T-helper 2 cell (primary cell): ENCODE measurements around the gene ST7.
"Not testable (repeated sequence)": the region's sequence is repeated elsewhere in the genome, so short reads cannot be mapped to it uniquely, and the experiment has no call there.

ENCODE experiments used
- DNase-seq, 5 experiments: peaks; one replicate each; pipeline versions ENCODE4 v3.0.0 to v3.0.0-alpha.2; 2012 to 2022

The ST7 gene

DNA sequence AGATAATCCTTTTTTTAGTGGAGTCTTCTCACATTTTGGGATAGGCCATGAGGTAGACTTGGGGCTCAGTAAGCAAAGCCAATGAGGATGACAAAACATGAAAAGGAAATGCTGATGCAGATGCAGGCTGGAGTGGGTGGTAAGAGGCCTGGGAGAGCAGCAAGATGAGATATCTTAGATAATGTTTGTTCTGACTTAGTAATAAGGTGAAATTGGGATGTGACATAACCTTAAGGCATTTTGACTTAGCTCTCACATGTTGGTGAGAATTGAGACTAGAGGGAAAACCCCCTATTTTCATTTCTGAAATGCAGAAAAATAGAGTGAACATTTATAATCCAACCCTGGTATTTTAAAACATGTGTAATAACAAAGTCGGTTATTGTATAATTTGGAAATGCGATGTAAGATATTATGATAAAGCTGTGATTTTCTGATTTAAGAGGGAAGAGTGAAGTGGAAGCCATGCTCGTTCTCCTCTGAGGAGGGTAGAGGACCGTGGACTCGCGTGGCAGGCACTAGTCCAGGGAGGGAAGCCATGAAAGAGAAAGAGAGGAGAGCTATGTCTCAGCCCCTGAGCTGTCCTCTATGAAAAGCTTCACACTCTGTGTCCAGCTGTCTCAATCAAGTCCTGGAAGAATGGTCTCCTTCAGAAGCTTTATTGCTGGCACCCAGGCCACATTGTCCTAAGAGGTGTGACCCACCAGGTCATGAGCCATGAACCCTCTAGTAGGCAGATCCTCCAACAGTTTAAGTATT, 57.3 kb downstream of the ST7 start:
- peak in 2 of 5 experiments; percentile 19 to 65 for DNase-seq

- peak in 1 of 5 experiments; percentile 48 for DNase-seq
Measured at GRCh38 chr7:117011419-117012260, 58.3 kb downstream of the ST7 start.

GRCh38 chr7:117012284-117012683, 59.0 kb downstream of the ST7 start:
- no peak for DNase-seq

DNA sequence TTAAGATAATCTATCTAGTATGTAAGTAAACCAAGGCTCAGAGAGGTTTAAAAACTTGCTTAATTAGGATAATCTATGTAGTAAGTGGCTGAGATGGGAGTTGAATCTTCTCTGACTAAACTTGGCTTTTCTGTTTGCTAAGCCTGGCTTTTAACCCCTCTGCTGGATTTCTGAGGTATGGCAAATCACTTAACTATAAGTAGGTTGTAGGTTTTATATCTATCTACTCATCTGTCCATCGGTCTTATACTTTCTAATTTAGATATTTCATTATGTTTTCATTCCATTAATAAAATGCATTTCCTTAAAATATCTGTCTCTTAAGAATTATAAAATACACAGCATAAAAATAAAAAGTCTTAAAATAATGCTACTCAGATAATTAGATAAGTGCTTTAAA, 59.4 kb downstream of the ST7 start:
- peak in 1 of 5 experiments; percentile 61 for DNase-seq

GRCh38 chr7:117014099-117014656, 60.9 kb downstream of the ST7 start:
- DNase-seq = no peak

GRCh38 chr7:117014673-117015133, 61.4 kb downstream of the ST7 start:
- DNase-seq = peak in 1 of 5 experiments; percentile 37

DNA sequence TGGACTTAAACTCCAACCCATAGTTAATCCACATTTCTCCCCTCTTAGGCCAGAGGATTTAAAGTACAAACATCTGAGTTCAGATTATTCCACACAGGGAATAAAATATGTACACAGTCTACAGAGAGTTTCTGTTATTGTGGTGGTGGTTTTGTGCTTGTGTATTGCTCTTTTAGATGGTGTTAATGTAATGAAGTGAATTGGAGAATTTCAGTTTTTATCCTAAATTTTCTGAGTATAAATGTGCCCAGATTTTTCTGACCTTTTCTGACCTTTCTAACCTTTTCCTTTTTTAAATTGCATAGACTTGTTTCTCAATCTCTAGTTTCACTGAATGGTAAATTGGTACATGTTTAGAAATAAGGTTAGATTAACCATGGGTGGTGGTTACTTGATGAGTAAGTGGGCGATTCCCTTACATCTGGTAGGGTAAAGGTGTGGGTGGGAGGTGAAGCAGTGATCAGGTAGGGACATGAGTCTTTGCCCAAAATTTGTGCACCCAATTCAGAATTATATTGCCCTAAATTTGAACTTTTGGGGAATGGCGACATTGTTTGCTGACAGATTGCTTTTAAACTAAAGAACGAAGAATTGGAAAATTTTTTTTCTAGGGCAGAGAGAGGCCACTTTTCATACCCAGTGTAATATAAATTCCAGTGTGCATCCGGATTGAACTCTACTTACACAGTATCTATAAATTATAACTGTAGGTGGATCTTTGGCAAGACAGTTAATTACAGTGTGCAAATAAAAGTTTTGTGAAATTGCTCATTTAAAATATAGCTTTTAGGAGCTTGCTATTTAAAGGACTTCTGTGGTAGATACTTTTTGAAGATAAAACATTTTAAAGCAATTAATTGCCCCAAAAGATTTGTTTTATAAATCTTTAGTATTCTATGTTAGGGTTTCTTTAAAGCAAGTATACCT, 62.2 kb downstream of the ST7 start:
- no peak for DNase-seq

GRCh38 chr7:117017017-117017451, 63.7 kb downstream of the ST7 start:
- DNase-seq = peak in 1 of 5 experiments; percentile 18

- DNase-seq = no peak
Measured at GRCh38 chr7:117017702-117018266, 64.5 kb downstream of the ST7 start.

- no peak for DNase-seq
Measured at GRCh38 chr7:117018713-117019112, 65.4 kb downstream of the ST7 start.

DNA sequence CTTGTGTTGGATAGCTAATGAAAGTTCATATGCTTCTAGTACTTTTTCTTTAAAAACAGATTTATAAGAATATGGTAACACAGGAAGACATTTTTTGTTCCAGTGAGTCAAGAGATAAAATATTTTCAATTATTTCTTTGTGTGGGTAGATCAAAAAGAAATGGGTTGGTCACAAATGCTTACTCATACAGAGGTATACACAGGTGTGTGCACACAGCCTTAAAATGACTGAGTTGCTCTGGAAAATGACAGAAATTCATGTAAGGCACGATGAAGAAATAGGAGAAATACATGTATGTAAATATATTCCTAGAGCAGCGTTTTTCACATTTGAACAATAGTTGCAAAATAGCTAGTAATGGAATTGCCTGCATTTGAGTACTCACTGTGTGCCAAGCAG, 66.0 kb downstream of the ST7 start:
- DNase-seq = no peak

DNA sequence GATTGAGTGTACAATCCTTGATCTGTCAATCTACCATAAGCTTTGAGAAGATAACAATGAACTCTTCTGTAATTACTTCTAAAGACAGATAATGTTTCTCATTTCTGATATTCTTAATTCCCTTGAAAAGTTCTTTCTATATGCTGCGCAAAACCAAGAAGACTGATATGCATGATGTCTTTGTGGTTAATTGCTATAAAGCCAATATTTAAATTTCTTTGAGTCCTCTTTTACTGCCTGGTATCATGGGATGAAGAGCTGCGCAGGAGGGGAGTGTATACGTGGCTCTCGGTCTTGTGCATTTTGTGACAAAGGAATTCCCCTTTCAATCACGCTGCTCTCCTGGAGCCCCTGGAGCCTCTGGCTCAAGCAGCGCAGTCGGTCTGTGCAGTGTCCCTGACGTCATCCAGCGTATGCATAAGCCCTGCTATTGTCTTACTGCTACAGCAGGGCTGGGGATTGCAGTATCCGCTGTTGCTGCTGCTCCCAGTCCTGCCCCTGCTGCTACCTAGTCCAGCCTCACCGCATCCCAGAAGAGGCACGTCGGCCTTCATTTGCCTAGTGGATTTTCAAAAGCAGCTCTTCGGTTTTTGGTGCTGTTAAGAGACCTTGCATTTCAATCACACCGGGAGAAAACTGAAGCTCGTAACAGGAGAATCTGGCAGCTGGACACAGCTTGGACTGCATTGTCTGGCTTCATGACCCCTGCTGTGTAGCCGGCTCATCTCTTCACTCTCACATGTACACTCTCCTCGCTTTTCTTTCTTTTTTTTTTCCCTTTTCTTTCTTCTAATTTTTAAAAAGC, 66.7 kb downstream of the ST7 start:
- no peak for DNase-seq

DNA sequence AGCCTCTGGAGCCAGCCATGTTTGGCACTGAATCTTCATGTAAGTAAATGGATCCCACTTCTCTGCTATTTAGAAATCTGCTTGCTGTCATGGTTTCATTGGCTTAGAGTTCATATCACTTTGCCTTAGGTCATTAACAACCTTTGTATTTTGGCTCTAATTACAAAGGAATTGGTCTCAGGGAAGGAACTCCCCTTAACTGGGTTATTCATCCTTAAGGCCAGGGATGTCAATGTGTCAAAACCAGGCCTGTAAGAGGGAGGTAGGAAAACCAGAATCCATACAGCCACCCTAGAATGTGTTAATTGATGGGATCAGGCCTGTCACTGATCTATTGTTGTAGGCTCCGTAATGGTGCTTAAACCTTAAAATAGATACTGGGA, 67.3 kb downstream of the ST7 start:
- DNase-seq = no peak

GRCh38 chr7:117021366-117021765, 68.1 kb downstream of the ST7 start:
- no peak for DNase-seq

DNA sequence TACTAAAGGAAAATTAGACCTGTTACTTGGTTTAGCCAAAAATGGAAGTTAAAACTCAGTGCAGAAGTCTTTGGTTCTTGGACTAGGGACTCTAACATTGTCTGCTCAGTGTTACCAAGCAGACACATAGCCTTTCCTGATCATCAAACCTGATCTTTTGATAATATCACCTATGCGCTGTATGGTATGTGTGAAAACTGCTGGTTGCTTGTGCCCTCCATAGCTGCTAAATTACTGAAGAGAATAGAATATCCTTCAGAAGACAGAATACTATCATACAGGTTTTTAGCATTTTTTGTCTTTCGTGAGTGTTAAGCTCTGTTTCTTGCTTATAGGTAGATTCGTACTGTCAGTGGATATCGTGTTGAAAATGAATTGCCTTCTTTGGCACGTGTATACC, 68.7 kb downstream of the ST7 start:
- DNase-seq = no peak

- DNase-seq = peak in 1 of 5 experiments; percentile 18
Measured at GRCh38 chr7:117023325-117023854, 70.1 kb downstream of the ST7 start.

DNA sequence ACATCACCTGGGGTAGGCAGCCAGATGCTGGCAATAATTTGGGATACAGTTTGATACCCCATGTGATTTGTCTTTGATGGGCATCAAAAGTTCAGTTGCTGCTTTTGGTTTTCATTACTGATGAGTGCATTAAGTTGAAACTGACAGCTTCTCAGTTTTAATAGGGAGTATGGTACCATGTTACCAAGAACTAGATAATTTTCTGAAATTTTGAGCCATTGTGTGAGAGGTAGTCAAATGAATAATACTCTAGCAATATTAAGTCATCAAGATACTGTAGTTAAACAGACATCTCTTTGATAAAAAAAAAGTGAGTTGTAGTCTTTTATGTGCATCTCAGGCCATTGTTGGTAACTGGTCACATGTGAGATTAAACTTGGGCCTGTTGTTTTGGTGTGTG, 71.5 kb downstream of the ST7 start:
- DNase-seq = no peak

DNA sequence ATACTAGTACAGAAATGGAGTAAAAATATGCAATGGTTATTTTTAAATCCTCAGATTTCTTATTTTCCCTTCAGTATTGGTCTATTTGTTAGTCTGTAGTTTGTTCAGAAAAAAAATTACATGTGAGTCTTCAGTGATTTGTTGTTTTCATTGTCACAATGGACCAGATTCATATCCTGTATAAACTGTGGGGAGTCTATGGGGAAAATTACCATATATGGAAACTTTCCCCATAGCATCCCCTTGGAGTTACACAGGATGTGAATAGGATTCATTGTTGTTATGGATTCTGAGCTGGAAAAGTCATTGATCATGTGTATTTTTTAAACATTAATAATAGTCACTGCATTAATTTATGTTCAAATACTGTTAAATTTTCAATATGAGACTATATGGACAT, 72.6 kb downstream of the ST7 start:
- DNase-seq = no peak

- DNase-seq = not testable (repeated sequence)
Measured at GRCh38 chr7:117030346-117030745, 77.0 kb downstream of the ST7 start.

- DNase-seq = not testable (repeated sequence)
Measured at GRCh38 chr7:117030793-117031192, 77.5 kb downstream of the ST7 start.

- DNase-seq = no peak
Measured at GRCh38 chr7:117032810-117033209, 79.5 kb downstream of the ST7 start.
